ENCODE measurements around the gene LYRM7.
"Not testable (repeated sequence)": the region's sequence is repeated elsewhere in the genome, so short reads cannot be mapped to it uniquely, and the experiment has no call there.

LYRM7 gene

DNA sequence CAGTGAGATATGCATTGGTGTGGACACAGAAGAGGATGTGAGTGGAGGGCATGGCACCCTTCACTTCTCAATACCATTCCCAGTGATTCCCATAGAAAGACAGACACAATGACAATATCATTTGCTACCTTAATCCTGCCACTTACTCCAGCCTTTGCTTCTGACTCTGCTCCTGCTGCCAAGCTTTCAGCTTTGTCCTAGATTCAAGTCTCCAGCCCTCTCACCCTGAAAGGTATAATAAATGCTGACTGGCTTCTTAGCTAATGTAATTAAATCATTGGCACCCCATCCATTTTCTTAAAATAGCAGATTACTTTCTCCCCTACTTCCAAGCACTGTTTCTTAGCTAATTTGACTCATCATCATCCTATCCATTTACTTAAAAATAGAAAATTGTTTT is 52.0 kb downstream of the LYRM7 start:
- DNase-seq: no peak

DNA sequence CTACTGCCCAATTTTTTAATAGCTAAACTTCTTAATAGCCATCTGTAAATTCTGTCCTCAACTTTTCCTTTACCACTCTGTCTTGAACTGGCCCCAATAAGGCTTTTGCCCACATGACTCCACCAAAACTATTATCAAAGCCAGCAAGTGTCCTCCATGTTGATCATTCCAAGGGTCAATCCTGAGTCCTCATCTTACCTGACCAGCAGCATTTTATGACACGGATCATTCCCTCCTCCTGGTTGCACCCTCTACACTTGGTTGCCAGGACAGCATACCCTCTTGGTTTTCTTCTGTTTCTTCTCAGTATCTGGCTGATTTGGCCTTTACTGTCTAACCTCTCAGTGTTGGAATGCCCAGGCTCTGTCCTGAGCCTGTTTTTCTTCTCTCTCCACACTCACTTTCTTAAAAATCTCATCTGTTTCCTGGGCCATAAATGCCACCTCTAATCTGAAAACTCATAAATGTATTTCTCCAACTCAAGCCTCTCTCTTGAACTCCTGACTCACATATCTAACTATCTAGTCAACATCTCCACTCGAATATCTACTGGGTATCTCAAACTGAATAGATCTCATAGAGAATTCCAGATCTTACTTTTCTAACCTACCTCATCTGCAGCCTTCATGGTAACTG is 53.1 kb downstream of the LYRM7 start:
- DNase-seq: no peak

DNA sequence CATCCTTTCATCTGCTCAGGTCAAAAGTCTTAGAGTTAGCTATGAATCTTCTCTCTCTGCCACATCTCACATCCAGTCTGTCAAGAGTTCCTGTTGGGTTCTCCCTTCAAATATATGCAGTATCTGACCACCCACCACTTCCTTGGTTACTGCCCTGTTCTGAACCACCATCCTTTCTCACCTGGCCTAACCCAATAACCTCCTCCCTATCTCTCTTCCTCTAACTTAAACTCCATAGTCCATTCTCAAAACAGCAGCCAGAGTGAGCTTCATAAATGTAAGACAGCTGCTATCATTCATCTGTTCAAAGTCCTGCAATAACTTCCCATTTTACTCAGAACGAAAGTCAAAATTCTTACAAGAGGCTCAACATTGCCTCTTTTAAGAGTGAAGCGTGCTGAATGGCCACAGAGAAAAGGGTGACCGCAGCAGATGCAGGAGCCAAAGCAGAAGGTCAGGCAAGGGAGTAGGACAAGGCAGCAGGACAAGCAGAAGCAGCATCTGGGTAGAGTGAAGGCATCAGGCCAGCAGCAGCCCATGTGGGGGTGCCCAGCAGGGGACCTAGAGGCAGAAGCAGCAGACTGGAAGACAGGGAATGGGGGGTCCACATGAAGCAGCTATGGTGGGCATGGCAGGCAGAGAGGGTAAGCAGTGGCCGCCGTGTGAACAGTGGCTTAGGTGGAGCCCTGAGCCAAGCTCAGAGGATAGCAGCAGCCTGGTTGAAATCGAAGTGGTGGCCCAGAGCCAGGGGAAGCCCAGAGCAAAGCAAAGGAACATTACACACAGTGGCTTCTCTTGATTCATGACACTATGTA is 53.9 kb downstream of the LYRM7 start:
- DNase-seq: no peak

DNA sequence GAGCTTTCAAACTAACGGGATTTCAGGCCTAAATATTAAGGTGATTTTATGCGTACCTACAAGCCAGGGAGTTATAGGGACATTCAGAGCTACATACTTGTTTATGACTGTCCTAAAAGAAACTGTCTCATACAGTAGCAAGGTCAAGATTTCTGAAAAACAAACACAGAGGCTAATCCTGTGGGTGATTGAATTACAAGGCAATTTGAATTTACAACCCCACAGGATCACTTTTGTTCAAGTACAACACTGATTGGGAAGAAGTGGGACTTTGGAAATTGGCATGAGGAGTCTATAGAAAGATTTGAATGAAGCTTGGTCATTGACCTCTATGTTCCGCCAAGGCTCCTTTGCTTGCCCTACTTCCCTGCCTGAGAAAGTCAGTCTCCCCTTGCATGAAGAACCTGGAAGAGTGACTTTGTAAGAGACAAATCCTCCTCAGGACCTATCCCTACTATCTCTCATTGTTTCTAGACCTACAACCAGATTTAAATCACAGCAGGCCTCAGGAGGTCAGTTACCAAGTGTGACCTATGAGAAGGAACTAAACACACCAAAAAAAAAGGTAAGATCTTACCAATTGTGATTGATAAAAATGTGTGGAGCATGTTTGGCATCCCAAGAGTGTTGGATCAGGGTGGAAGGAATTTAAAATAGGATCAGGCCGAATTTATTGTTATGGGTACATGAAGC is 54.7 kb downstream of the LYRM7 start:
- DNase-seq: no peak

DNA sequence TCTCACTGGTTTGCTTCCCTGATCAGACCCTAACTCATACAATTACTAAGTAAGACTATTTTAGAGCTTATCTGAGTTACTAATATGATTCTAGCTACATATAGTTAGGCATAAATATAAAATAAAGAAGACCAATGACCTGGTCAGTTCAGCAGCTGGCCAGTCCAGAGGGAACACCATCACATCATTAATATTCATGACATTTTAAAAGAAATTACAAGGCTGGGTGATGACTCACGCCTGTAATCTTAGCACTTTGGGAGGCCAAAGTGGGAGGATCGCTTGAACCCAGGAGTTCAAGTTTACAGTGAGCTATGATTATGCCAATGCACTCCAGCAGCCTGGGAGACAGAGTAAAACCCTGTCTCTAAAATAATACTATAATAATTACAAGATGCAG is 56.2 kb downstream of the LYRM7 start:
- DNase-seq: no peak

DNA sequence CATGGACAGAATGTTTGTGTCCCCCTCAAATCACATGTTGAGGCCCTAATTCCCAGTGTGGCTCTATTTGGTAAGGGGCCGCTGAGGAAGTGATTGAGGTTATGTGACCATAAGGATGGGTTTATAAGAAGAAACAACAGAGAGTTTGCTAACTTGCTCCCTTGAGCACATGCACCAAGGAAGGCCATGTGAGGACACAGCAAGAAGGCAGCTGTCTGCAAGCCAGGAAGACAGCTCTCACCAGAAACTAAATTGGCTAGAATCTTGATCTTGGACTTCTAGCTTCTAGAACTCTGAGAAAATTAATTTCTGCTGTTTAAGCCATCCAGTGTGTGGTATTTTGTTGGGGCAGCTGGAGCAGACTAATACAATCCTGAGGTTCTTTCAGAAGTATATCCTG is 57.9 kb downstream of the LYRM7 start:
- DNase-seq: no peak

DNA sequence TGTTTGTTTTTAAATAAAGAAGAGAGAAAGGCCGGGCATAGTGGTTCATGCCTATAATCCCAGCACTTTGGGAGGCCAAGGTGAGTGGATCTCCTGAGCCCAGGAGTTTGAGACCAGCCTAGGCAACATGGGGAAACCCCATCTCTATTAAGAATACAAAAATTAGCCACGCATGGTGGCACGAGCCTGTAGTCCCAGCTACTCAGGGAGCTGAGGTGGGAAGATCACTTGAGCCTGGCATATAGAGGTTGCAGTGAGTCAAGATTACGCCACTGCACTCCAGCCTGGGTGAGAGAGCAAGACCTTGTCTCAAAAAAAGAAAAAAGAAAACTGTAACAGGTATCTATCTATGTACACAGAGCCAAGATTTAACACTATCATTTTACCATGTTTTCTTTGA is 58.9 kb downstream of the LYRM7 start:
- DNase-seq: no peak

DNA sequence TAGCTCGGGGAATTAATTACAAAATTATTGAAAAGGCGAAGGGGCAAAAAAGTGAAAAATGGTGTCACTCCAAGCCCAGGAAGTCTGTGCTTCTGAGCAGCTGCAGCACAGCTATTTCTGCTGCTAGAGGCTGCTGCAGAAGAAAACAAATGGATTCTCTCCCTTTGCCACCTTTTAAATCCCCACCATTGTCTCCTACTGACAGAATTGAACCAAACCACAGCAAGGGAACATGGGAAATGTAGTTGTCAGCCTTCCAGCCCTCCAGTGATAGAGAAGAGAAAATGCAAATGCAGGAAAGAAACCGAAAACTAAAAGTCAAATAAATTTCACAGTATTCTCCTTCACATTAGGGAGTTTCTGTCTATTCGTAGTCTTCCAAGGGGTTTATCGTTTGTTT is 59.7 kb downstream of the LYRM7 start:
- no peak for DNase-seq

DNA sequence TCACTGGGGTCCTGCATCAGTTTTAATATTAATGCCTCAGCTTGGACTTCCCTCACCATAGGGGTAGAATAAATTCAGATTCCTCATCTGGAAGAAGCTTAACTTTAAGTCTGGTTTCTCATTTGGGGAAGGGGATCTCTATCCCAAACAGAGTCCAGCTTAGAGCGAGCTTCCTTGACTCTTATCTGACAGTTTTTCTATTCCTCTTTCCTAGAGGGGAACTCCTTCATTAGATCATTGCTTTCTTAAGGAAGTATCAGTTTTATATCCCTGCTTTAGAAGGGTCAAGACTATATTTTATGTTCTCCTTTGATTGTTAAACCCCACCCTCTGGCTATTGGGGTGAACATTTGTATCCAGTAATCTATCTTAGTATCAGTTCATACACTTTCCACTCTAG is 68.9 kb downstream of the LYRM7 start:
- DNase-seq: no peak

DNA sequence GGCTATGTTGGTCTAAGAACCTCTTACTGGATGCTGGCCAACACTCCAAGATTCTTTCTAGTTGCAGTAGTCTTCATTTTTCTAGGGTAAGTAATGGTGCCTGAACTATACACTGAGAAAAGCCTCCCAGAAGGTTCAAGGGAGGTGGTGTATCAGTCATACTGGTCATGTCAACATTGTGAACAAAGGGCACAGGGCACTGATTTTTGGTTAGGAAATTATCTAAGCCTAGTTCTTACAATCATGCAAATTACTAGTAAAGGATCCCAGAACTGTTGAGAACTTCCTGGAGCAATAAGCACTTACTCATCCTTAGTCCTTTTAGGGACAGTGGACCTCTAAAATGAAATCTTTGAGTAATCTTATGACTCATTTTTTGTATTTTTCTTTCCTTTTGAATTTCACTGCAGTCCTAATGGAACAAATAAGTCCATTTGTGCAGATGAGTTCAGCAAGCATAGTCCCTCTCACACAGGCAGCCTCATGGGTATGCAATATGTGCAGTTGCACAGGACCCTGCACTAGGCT is 72.0 kb downstream of the LYRM7 start:
- DNase-seq: no peak

DNA sequence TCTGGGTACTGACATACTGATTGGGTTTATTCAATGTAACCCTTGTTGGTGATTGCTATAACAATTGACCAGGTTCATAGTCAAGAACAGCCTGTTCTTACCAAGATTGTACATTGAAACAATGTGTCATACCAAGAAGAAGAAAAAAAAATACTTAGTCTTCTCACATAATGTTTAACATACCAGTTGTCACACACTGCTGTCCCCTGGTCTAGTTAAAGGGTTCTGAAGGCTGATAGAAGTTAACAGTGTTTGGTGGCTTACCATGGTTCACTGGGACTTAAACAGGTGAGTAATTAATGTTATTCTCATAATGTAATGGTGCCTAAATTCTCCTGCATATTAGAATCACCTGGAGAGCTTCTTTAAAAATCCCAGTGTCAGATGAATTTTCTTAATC is 74.6 kb downstream of the LYRM7 start:
- no peak for DNase-seq

DNA sequence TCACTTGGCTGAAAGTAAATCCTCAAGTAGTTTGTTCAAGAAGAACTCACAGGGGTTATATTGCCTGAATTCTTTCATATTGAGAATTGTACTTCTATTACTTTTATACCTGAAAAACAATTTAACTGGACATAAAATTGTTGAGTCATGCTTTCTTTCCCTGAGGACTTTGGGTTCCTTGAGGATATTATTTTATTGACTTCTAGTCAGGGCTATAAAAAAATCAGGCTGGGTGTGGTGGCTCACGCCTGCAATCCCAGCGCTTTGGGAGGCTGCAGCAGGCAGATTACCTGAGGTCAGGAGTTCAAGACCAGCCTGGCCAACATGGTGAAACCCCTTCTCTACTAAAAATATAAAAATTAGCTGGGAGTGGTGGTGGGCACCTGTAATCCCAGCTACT is 75.2 kb downstream of the LYRM7 start:
- no peak for DNase-seq

DNA sequence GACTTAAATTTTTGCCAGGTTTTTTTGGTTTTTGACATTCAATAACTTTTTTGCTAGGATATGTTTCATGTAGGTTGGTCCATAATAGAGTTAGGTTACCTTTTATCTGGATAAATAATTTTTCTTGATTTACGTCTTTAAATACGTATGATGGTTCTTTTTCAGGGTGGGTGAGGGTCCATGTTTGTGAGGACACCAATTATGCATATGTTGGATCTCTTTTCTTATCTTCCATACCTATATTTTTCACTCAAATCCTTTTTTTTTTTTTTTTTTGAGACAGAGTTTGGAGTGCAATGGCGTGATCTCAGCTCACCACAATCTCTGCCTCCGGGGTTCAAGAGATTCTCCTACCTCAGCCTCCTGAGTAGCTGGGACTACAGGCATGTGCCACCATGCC is 75.8 kb downstream of the LYRM7 start:
- no peak for DNase-seq

DNA sequence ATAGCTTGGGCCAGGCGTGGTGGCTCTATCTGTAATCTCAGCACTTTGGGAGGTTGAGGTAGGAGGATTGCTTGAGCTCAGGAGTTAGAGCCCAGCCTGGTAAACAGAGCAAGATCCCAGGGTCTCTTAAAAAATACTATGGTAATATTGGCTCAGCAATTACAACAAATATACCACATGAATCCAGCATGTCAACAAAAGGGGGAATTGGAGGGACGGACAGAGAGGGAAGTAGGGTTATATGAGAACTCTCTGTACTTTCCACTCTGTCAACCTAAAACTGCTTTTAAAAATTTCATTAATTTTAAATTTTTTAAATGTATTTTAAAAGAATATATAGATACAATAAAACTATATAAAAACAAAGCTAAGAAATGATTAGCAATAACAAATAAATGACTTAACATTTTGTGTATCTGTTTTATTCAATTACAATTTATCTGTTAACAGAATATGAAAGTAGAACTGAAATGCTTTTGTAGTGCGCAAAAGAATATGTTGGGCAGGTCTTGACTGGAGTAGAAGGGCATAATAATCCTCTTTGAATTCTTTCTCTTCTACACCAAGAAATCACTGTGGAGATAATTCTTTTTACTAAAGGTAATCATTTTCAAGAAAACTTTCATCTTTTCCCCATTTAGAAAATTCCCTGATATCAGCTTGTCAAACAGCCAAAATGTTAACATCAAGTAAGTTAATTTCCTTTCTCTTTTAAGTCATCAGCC is 80.2 kb downstream of the LYRM7 start:
- DNase-seq: no peak

DNA sequence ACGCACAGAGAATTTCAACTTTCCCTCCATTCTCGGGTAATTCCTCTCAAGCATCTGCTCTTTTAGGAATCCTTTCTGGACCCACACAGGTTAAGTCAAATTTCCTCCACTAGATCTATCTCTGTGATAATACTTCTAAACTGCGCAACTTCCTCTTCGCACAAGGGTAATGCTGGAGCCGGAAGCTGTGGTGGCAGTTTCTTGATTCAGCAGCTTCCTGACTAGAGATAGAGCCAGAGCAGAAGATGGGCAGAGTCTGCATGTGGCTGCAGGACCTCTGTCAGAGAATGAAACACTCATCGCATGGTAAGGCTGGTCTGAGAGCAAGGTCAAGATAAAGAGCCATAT is 82.1 kb downstream of the LYRM7 start:
- peak; percentile 77 for DNase-seq

DNA sequence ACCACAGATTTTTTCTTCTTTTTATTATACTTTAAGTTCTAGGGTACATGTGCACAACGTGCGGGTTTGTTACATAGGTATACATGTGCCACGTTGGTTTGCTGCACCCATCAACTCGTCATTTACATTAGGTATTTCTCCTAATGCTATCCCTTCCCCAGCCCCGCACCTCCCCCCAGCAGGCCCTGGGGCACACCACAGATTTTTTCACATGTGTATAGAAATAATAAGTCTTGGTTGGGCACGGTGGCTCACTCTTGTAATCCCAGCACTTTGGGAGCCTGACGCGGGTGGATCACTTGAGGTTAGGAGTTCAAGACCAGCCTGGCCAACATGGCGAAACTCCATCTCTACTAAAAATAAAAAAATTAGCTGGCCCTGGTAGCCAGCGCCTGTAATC is 83.3 kb downstream of the LYRM7 start:
- DNase-seq: not testable (repeated sequence)

DNA sequence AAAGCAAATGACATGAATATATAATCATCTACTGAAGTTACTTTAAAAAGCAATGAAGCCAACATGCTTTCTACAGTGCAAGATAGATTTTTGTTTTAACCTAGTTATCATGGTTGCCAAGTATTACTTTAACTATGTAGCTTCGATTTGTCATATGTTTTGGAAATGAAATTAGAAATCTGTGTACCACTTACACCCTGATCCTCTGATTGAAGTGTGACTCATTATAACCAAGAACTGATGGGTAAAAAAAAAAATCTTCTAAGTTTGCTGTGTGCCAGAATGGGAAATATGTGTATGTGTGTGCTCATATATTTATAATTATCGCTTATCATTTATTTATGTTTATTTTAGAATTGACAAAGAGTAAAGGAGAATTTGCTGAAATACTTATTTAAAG is 84.0 kb downstream of the LYRM7 start:
- no peak for DNase-seq

Data from activated gamma-delta T cell treated with Interleukin-2 at 50 U/mL for 16 hours (primary cell).